Epithelial cell of esophagus (primary cell): ENCODE data around the gene SNRPA.

Experiments used
- DNase-seq: peaks from one replicate; pipeline ENCODE4 v3.0.0; 2010; ENCODE audit warnings: low read depth
- H3K4me3 ChIP-seq: 2 replicates; pipeline ENCODE4 v1.5.1; 2011; ENCODE audit warnings: mild to moderate bottlenecking, low read length, control low read depth
- CTCF ChIP-seq: IDR thresholded peaks from 2 replicates; pipeline ENCODE4 v1.5.1; 2011; ENCODE audit warnings: low read depth, mild to moderate bottlenecking, low read length, control low read depth, inconsistent platforms; ENCODE audit not compliant: insufficient read depth; ENCODE audit errors: missing control alignments

The SNRPA gene

GRCh38 chr19:40799558-40800338 lies 48.7 kb downstream of the SNRPA start:
- H3K4me3 ChIP-seq = peak overlapping the region; percentile 79
- no peak for TF ChIP-seq CTCF
- no peak for DNase-seq

- no peak for DNase-seq
- TF ChIP-seq CTCF = no peak
- peak overlapping the region; percentile 79 for H3K4me3 ChIP-seq
These were observed 49.5 kb downstream of the SNRPA start for GRCh38 chr19:40800339-40800996.

GRCh38 chr19:40800997-40801377 lies 50.0 kb downstream of the SNRPA start:
- no peak overlapping the region for H3K4me3 ChIP-seq
- no peak for DNase-seq
- no peak for TF ChIP-seq CTCF

GRCh38 chr19:40801426-40802299 lies 50.7 kb downstream of the SNRPA start:
- no peak overlapping the region for H3K4me3 ChIP-seq
- no peak for DNase-seq
- TF ChIP-seq CTCF = no peak

- no peak overlapping the region for H3K4me3 ChIP-seq
- TF ChIP-seq CTCF = no peak
- DNase-seq = peak; percentile 30
These were observed 51.5 kb downstream of the SNRPA start for GRCh38 chr19:40802300-40803169.

- TF ChIP-seq CTCF = no peak
- H3K4me3 ChIP-seq = no peak overlapping the region
- no peak for DNase-seq
These were observed 52.3 kb downstream of the SNRPA start for GRCh38 chr19:40803170-40803856.
